Body of pancreas (tissue), 4 donors: ENCODE results near the gene FAS. TPM values are rescaled to one million over a fixed set of nuclear protein-coding genes. Genes with fewer than 3 reads are reported as not detected.

ENCODE experiments used
- ATAC-seq: fragments of 150-250 bp; one replicate; pipeline ENCODE4 v1.9.1; 2016
- DNase-seq, 4 donors: peaks; one replicate each; pipeline ENCODE4 v3.0.0-alpha.2; 2019
- H3K27ac ChIP-seq, 4 donors: fragments of 200-600 bp; sonication (generic); 1 replicate in 3 of 4; 2 replicates in 1 of 4; pipeline versions ENCODE4 v1.5.1 to v1.6.1; 2016 to 2019; ENCODE audit warnings: mild to moderate bottlenecking in 1 of 4, mixed read lengths in 1 of 4, moderate library complexity in 1 of 4
- H3K27me3 ChIP-seq, 2 donors: fragments of 200-600 bp; sonication (generic); one replicate each; pipeline ENCODE4 v1.6.0; 2016; ENCODE audit warnings: mild to moderate bottlenecking in 1 of 2
- H3K36me3 ChIP-seq, 2 donors: fragments of 200-600 bp; sonication (generic); replicated peaks in 1 of 2; 2 replicates each; pipeline ENCODE4 v1.5.1; 2016; ENCODE audit warnings: low read depth in 2 of 2; ENCODE audit not compliant: insufficient read depth in 1 of 2
- H3K4me1 ChIP-seq: fragments of 200-600 bp; sonication (generic); one replicate; pipeline ENCODE4 v1.6.0; 2016
- H3K4me3 ChIP-seq, 2 donors: fragments of 200-600 bp; sonication (generic); 1 replicate in 1 of 2; 2 replicates in 1 of 2; pipeline ENCODE4 v1.5.1; 2016 to 2019
- H3K9me3 ChIP-seq, 3 donors: fragments of 200-600 bp; sonication (generic); 1 replicate in 2 of 3; 2 replicates in 1 of 3; pipeline ENCODE4 v1.5.1; 2016
- POLR2A ChIP-seq, 3 donors: fragments of 450-650 bp; IDR thresholded peaks; one replicate each; pipeline ENCODE4 v1.6.1; 2016; ENCODE audit warnings: antibody characterized with exemption in 3 of 3, mild to moderate bottlenecking in 2 of 3
- WGBS, 2 donors: methylation state at CpG; one replicate each; pipeline ENCODE4 v1.1.5; 2017; 5-methylcytosine and 5-hydroxymethylcytosine counted together
- intact Hi-C: fragments of 100-400 bp; cut with DNase I; formaldehyde crosslinking; loops from one replicate; pipeline ENCODE4 v1.15.1; 2023
- total RNA-seq, 2 donors: library from RNA; depleted of rRNA; stranded (reverse); fragments of >200 nt; gene quantifications; one replicate each; pipeline ENCODE4 v1.1.0, GENCODE V29; 2016
- TF ChIP-seq, protein P1 (sequence below), 7 experiments: fragments of 450-650 bp in 4 of 7; fragments of 200-600 bp in 3 of 7; sonication (generic) in 3 of 7; IDR thresholded peaks; one replicate each; pipeline ENCODE4 v1.5.1; 2016 to 2019; ENCODE audit warnings: antibody characterized with exemption in 7 of 7

FAS gene
- total RNA-seq, 2 donors from 2014 or later, result 13.7 to 22.1 TPM

DNA sequence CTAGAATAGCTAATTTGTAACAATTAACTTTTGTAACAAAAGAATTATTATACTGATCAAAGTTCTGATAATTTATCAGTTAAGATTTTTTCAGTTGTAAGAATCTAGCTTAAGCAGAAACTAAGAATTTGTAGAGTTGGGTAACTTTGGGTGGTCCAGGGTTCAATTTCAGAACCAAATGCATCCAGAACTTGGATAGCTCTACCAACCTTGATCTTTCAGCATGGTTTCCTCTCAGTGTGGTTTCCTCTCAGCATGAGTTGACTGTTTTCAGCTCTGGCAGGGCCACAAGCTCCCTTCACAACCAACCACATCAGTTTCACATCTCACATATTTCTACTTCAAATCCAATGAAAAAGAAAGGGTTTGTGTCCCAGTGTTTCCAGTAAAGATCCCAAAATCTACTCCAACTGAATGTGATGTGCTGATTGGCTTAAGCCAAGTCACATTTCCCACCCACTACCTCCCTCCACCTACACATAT is 3.3 kb upstream of the FAS start:
- Histone ChIP-seq H3K27ac (no peak overlapping the region), H3K27me3 (no peaks in the 10 kb centered on the region), H3K36me3 (no peaks in the 10 kb centered on the region), H3K4me3 (no peak overlapping the region), H3K9me3 (no peaks in the 10 kb centered on the region), H3K4me1 (peaks cover 22% of the 10 kb centered on the region)
- intact Hi-C loops, result no loop called here
- TF ChIP-seq, protein P1, sequence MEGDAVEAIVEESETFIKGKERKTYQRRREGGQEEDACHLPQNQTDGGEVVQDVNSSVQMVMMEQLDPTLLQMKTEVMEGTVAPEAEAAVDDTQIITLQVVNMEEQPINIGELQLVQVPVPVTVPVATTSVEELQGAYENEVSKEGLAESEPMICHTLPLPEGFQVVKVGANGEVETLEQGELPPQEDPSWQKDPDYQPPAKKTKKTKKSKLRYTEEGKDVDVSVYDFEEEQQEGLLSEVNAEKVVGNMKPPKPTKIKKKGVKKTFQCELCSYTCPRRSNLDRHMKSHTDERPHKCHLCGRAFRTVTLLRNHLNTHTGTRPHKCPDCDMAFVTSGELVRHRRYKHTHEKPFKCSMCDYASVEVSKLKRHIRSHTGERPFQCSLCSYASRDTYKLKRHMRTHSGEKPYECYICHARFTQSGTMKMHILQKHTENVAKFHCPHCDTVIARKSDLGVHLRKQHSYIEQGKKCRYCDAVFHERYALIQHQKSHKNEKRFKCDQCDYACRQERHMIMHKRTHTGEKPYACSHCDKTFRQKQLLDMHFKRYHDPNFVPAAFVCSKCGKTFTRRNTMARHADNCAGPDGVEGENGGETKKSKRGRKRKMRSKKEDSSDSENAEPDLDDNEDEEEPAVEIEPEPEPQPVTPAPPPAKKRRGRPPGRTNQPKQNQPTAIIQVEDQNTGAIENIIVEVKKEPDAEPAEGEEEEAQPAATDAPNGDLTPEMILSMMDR (IDR thresholded peaks at IDR 0.05), result no peak
- no peak for TF ChIP-seq POLR2A (IDR thresholded peaks at IDR 0.05)
- ATAC-seq, result no peak
- no peak for DNase-seq

DNA sequence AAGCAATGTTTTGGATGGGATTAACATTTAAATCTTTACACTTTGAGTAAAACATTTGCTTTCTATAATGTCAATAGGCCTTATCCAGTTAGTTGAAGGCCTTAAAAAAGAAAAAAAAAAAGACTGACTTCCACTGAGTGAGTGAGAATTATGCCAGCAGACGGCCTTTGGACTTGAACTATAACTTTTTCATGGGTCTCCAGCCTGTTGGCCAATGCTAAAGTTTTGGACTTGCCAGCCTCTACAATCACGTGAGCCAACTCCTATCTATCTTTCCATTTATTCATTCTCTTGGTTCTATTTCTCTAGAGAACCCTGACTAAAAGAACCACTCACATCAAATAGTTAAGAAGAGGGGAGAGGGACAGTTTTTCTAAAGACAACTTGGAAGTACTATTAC is 2.8 kb upstream of the FAS start:
- no peak for TF ChIP-seq POLR2A (IDR thresholded peaks at IDR 0.05)
- TF ChIP-seq, protein P1 (IDR thresholded peaks at IDR 0.05), result no peak
- no peak for ATAC-seq
- no peaks in the 10 kb centered on the region for H3K9me3 ChIP-seq
- no peaks in the 10 kb centered on the region for H3K36me3 ChIP-seq
- no peak overlapping the region for H3K27ac ChIP-seq
- H3K27me3 ChIP-seq, result no peaks in the 10 kb centered on the region
- 30 to 64% methylated on average over 2 of the region's 2 CpGs for WGBS, 2 donors
- no peak overlapping the region for H3K4me3 ChIP-seq
- intact Hi-C loops, result no loop called here
- DNase-seq, result no peak
- H3K4me1 ChIP-seq, result peaks cover 20% of the 10 kb centered on the region

DNA sequence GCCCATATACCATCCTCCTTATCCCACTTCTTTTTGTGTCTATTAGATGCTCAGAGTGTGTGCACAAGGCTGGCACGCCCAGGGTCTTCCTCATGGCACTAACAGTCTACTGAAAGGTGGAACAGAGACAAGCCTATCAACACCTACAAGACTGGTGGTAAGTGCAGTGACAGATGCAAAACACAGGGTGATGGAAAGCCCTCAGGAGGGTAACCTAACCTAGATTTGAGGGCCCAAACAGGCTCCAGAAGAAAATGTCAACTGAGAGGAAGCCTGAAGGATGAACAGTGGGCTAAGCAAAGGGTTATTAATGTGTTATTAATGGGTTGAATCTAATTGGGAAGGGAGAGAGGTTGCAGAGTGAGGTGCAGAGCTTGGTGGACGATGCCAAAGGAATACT is 1.2 kb upstream of the FAS start:
- Histone ChIP-seq H3K36me3 (no peaks in the 10 kb centered on the region), H3K27ac (peak overlapping the region in 3 of 4 donors; percentile 78 to 88 (median 87)), H3K27me3 (no peaks in the 10 kb centered on the region), H3K4me3 (no peak overlapping the region), H3K4me1 (peaks cover 16% of the 10 kb centered on the region), H3K9me3 (no peaks in the 10 kb centered on the region)
- TF ChIP-seq, protein P1 (IDR thresholded peaks at IDR 0.05), result no peak
- TF ChIP-seq POLR2A (IDR thresholded peaks at IDR 0.05), result no peak
- ATAC-seq (no peak), DNase-seq (no peak)
- intact Hi-C loops, result no loop called here
- 66 to 80% methylated on average over 2 of the region's 2 CpGs for WGBS, 2 donors

DNA sequence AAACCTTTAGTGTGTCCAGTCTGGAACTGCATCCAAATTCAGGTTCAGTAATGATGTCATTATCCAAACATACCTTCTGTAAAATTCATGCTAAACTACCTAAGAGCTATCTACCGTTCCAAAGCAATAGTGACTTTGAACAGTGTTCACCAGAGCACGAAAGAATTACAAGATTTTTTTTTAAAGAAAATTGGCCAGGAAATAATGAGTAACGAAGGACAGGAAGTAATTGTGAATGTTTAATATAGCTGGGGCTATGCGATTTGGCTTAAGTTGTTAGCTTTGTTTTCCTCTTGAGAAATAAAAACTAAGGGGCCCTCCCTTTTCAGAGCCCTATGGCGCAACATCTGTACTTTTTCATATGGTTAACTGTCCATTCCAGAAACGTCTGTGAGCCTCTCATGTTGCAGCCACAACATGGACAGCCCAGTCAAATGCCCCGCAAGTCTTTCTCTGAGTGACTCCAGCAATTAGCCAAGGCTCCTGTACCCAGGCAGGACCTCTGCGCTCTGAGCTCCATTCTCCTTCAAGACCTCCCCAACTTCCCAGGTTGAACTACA is 694 bp upstream of the FAS start:
- Histone ChIP-seq H3K27me3 (no peaks in the 10 kb centered on the region), H3K4me3 (no peak overlapping the region), H3K27ac (peak overlapping the region; percentile 75 to 88 (median 82)), H3K9me3 (no peaks in the 10 kb centered on the region), H3K4me1 (peaks cover 16% of the 10 kb centered on the region), H3K36me3 (no peaks in the 10 kb centered on the region)
- ATAC-seq (peak; percentile 27), DNase-seq (peak in 1 of 4 donors; percentile 36)
- no peak for TF ChIP-seq POLR2A (IDR thresholded peaks at IDR 0.05)
- 26 to 31% methylated on average over 7 to 8 of the region's 8 CpGs for WGBS, 2 donors
- intact Hi-C loops, result no loop called here

DNA sequence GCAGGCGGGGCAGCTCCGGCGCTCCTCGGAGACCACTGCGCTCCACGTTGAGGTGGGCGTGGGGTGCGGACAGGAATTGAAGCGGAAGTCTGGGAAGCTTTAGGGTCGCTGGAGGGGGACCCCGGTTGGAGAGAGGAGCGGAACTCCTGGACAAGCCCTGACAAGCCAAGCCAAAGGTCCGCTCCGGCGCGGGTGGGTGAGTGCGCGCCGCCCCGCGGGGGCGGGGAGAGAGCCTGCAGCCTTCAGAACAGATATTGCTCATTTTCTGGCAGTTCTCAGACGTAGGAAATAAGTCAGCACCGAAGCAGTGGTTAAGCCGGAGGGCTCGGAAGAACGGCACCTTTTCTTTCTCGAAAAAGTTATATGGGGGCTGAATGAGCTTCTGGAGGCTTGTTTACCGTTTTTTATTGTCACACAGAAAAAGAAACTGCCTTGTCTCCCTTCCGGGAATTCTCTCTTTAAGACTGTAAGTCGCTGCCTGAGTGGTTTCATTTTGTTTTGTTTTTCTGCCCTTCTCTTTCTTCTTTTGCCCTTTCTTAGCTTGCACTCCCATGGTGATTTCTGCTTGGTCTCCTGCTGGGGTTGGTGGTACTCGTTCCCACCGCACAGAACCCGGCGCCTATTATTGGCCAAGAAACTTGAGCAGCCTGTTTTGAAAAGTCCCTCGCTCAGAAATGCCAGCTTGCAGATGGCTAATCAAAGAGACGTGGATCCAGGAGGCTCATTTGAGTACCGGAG is 732 bp downstream of the FAS start:
- Histone ChIP-seq H3K9me3 (no peaks in the 10 kb centered on the region), H3K27ac (peak overlapping the region; percentile 75 to 88 (median 82)), H3K4me3 (peak overlapping the region; percentile 65 to 81), H3K36me3 (no peaks in the 10 kb centered on the region), H3K4me1 (peaks cover 16% of the 10 kb centered on the region), H3K27me3 (no peaks in the 10 kb centered on the region)
- peak in 1 of 3 donors; percentile 28 for TF ChIP-seq POLR2A (IDR thresholded peaks at IDR 0.05)
- TF ChIP-seq, protein P1 (IDR thresholded peaks at IDR 0.05), result peak in 2 of 7 experiments; percentile 8 to 15
- intact Hi-C loops, result no loop called here
- WGBS, 2 donors, result 0% methylated on average over 20 to 38 of the region's 38 CpGs
- DNase-seq (peak; percentile 49 to 68 (median 56)), ATAC-seq (peak; percentile 65)
